IPS-18a (cell line): ENCODE measurements around the gene CHST2.

ENCODE experiments used
- H3K27ac ChIP-seq: one replicate; pipeline ENCODE4 v1.5.1; 2013; ENCODE audit warnings: low read length
- H3K27me3 ChIP-seq: one replicate; pipeline ENCODE4 v1.6.1; 2013; ENCODE audit warnings: mild to moderate bottlenecking, low read length; ENCODE audit not compliant: control insufficient read depth, insufficient read depth
- H3K36me3 ChIP-seq: one replicate; pipeline ENCODE4 v1.6.1; 2013; ENCODE audit warnings: low read depth, low read length; ENCODE audit not compliant: control insufficient read depth
- H3K4me1 ChIP-seq: one replicate; pipeline ENCODE4 v1.6.1; 2013; ENCODE audit warnings: low read depth, low read length; ENCODE audit not compliant: control insufficient read depth
- H3K4me3 ChIP-seq: one replicate; pipeline ENCODE4 v1.5.1; 2013; ENCODE audit warnings: low read length
- H3K9ac ChIP-seq: one replicate; pipeline ENCODE4 v1.6.1; 2013; ENCODE audit warnings: mild to moderate bottlenecking, low read length, moderate library complexity
- H3K9me3 ChIP-seq: one replicate; pipeline ENCODE4 v1.6.1; 2013; ENCODE audit warnings: low read depth, low read length; ENCODE audit not compliant: control insufficient read depth

The CHST2 gene

DNA sequence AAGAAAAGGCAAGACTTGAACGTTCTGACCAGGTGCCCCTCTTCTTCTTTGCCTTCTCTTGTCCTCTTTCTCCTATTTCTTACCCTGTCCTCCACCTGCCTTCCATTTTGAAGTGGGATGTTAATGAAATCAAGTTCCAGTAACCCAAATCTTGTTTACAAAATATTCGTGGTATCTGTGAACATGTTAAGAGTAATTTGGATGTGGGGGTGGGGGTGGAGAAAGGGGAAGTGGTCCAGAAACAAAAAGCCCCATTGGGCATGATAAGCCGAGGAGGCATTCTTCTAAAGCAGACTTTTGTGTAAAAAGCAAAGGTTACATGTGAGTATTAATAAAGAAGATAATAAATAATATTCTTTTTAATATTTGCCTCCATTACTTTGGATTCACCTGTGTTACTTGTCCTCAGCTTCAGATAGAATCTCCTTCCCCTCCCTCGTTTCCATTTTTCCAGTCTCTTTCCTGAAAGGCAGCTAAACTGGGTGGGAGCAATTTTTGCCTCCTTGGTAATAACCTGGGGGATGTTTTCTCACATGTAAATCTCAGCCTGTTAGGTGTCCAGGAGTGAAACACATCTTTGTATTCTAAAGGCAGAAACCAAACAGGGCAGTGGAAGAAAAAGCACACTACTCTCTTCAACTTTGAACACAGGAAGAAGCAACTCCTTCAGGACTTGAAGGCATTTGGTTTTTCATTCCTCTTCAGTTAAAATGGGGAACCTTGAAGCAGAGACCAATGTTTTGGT is 3.2 kb downstream of the CHST2 start:
- Histone ChIP-seq H3K4me1 (peaks cover 6% of the 10 kb centered on the region), H3K4me3 (no peak overlapping the region), H3K36me3 (no peaks in the 10 kb centered on the region), H3K27ac (no peak overlapping the region), H3K9me3 (no peaks in the 10 kb centered on the region), H3K27me3 (peaks cover 20% of the 10 kb centered on the region), H3K9ac (no peak overlapping the region)

DNA sequence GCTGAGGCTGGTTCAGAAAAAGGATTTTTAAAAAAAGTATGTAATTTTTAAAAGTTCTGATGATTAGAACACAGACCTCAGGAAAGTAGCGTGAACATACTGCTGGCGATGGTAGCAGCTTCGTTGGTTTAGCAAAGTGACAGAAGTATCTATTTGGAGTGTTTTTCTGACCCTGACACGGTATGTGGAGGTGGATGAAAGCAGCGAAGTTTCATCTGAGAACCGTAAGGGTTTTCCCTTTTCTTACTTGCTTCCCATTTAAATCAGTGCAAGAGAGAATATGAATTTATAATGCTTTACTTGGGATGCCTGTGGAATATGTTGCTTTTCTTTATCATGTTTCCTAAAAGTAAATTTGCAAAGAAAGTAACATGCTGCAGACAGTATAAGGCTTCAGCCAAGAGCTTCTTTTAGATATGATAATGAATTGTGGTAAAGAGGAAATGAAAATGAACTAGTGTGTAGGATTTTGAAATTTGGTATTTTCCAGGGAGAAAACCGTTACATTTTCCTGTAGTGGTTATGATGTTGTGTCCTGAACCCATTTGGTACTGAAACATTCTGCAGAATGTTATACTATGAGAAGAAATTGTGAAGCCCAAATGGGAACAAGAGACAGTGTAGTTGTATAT is 3.9 kb downstream of the CHST2 start:
- no peaks in the 10 kb centered on the region for H3K9me3 ChIP-seq
- H3K4me3 ChIP-seq, result no peak overlapping the region
- no peak overlapping the region for H3K27ac ChIP-seq
- peaks cover 3% of the 10 kb centered on the region for H3K4me1 ChIP-seq
- peaks cover 14% of the 10 kb centered on the region for H3K27me3 ChIP-seq
- no peak overlapping the region for H3K9ac ChIP-seq
- H3K36me3 ChIP-seq, result no peaks in the 10 kb centered on the region

GRCh38 chr3:143124601-143125520 is 5.3 kb downstream of the CHST2 start:
- no peak overlapping the region for H3K9ac ChIP-seq
- H3K4me3 ChIP-seq, result no peak overlapping the region
- no peaks in the 10 kb centered on the region for H3K4me1 ChIP-seq
- no peaks in the 10 kb centered on the region for H3K9me3 ChIP-seq
- H3K36me3 ChIP-seq, result no peaks in the 10 kb centered on the region
- peaks cover 9% of the 10 kb centered on the region for H3K27me3 ChIP-seq
- H3K27ac ChIP-seq, result no peak overlapping the region

DNA sequence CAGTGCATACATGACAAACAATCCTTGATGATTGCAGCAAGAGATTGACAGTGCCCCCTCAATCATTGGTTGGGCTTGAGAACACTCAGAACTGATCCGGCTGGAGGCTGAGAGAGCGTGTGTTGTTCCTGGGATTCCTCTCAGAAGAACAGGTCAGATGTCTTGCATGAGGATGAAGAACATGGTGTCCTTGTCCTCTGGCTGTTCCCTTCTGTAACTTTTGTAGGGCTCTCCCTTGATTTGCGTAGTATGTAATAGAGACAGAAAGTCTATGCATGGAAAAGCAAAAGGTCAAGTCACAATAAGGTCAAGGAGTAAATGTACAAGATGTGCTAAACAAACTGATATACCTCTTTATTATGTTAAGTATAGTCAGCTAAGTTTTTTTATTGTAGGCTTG is 8.2 kb downstream of the CHST2 start:
- Histone ChIP-seq H3K4me3 (no peak overlapping the region), H3K4me1 (no peaks in the 10 kb centered on the region), H3K27ac (no peak overlapping the region), H3K9ac (no peak overlapping the region), H3K36me3 (no peaks in the 10 kb centered on the region), H3K27me3 (no peaks in the 10 kb centered on the region), H3K9me3 (no peaks in the 10 kb centered on the region)

DNA sequence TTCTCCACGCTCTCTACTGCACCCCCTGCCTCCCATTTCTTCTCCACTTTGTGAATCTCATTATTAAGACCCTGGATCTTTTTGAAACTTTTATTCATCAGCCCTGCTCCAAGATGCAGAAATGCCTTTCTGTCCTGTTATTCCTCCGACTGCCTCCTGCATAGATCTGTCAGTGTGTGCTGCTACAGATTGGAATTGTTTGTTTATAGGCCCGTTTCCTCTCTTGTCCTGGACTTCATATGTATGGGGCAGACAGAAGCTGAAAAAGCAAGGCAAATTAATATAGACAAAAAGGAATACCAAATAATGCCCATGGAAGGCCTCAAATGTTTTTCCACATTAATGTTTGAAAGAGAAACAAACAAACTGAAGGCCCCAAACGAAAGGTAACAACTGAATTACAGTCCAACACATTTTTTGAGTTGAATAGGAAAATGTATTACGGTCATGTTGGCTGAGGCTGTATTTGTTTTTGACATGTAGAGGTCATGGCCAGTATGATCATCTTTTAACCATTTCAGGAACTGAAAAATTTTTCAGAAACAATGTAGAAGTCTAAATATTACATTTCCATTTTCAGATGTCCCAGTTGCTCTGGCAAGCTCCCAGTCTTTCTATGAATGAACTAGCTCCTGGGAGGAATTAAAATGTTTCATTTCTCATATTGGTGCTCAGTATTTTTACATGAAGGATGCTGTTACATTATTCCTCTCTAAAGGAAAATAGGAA is 8.8 kb downstream of the CHST2 start:
- H3K27me3 ChIP-seq, result no peaks in the 10 kb centered on the region
- no peak overlapping the region for H3K9ac ChIP-seq
- H3K4me1 ChIP-seq, result no peaks in the 10 kb centered on the region
- no peak overlapping the region for H3K27ac ChIP-seq
- no peaks in the 10 kb centered on the region for H3K9me3 ChIP-seq
- H3K36me3 ChIP-seq, result no peaks in the 10 kb centered on the region
- no peak overlapping the region for H3K4me3 ChIP-seq

DNA sequence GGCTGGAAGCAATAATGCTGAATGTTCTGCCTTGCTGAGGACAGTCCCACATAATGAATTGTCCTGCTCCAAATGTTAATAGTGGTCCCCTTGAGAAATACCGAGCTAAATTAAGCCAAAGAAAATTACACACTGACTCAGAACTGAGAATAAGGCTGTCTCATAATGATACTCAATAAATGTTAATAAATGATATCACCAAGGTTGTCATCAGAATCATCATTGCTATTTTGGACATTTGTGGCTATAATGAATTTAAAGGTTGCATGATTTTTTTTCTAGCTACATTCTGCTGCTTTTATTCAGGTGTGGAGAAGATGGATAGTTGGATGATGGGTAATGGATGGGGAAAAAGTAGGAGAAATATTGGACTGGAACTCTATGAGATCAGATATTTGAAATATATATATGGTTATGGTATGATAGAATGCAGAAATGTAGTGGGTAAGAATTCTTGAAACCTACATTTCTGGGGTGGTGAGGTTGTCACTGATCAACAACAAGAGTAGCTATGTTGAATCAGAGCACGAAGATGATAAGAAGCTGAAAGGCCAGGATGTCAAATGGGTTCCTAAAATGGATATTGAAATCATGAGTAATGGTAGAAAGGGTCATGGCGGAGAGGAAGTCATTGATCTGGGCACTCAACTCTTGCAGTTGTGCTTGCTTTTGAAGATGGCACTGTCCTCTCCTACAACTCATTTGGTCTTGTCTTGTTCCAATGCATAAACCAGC is 12.8 kb downstream of the CHST2 start:
- Histone ChIP-seq H3K4me1 (peaks cover 10% of the 10 kb centered on the region), H3K9me3 (no peaks in the 10 kb centered on the region), H3K9ac (no peak overlapping the region), H3K27ac (no peak overlapping the region), H3K4me3 (no peak overlapping the region), H3K27me3 (no peaks in the 10 kb centered on the region), H3K36me3 (no peaks in the 10 kb centered on the region)

GRCh38 chr3:143134471-143134870 is 14.9 kb downstream of the CHST2 start:
- Histone ChIP-seq H3K27ac (no peak overlapping the region), H3K4me1 (peaks cover 10% of the 10 kb centered on the region), H3K27me3 (no peaks in the 10 kb centered on the region), H3K9ac (no peak overlapping the region), H3K4me3 (no peak overlapping the region), H3K9me3 (no peaks in the 10 kb centered on the region), H3K36me3 (no peaks in the 10 kb centered on the region)

GRCh38 chr3:143135150-143135549 is 15.6 kb downstream of the CHST2 start:
- H3K4me1 ChIP-seq, result peaks cover 10% of the 10 kb centered on the region
- H3K9me3 ChIP-seq, result no peaks in the 10 kb centered on the region
- no peak overlapping the region for H3K27ac ChIP-seq
- H3K27me3 ChIP-seq, result no peaks in the 10 kb centered on the region
- H3K36me3 ChIP-seq, result no peaks in the 10 kb centered on the region
- no peak overlapping the region for H3K9ac ChIP-seq
- no peak overlapping the region for H3K4me3 ChIP-seq

DNA sequence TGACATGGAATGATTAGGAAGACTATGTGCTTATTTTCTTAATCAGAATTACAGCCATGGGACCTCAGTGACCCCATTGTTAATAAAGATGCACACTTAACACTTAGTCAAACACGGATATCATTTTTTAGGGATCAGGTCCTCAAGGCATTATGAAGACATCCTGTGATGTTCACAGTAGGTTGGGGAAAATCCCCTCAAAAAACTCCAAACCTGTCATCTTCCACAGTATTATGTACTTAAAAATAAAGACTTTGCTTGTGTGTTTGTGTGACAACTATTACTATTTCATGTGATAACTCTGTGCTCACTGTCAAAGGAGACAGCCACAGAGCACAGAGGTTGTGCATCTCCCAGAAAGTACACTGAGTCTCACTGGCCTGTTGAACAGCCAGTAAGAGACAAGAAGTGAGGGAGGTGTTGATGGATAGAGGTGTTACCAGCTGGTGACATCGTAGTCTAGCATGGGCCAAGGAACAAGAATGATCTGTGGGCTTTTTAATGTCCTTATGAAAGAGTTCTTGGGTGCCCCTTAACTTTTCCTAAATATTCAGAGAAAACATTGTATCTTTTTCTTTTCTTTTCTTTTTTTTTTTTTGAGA is 18.0 kb downstream of the CHST2 start:
- peaks cover 10% of the 10 kb centered on the region for H3K4me1 ChIP-seq
- no peaks in the 10 kb centered on the region for H3K9me3 ChIP-seq
- H3K4me3 ChIP-seq, result no peak overlapping the region
- no peaks in the 10 kb centered on the region for H3K27me3 ChIP-seq
- H3K9ac ChIP-seq, result no peak overlapping the region
- H3K27ac ChIP-seq, result no peak overlapping the region
- no peaks in the 10 kb centered on the region for H3K36me3 ChIP-seq

- peaks cover 10% of the 10 kb centered on the region for H3K4me1 ChIP-seq
- H3K36me3 ChIP-seq, result no peaks in the 10 kb centered on the region
- H3K27ac ChIP-seq, result no peak overlapping the region
- no peaks in the 10 kb centered on the region for H3K9me3 ChIP-seq
- no peak overlapping the region for H3K9ac ChIP-seq
- H3K27me3 ChIP-seq, result no peaks in the 10 kb centered on the region
- H3K4me3 ChIP-seq, result no peak overlapping the region
These were observed 19.4 kb downstream of the CHST2 start for GRCh38 chr3:143138953-143139352.
